Retinal pigment epithelial cell (primary cell): ENCODE data around the gene MMP24OS.

ENCODE experiments used
- DNase-seq: peaks from one replicate; pipeline ENCODE4 v3.0.0-alpha.2; 2010; ENCODE audit warnings: low read depth
- H3K4me3 ChIP-seq: 2 replicates; pipeline ENCODE4 v1.5.1; 2011; ENCODE audit warnings: mild to moderate bottlenecking, low read length, control low read depth, moderate library complexity
- CTCF ChIP-seq: conservative IDR thresholded peaks from 2 replicates; pipeline ENCODE4 v1.5.1; 2011; ENCODE audit warnings: low read depth, low read length, control low read depth, inconsistent platforms

The MMP24OS gene

GRCh38 chr20:35238735-35239134 lies 39.2 kb downstream of the MMP24OS start:
- DNase-seq: no peak
- no peak for TF ChIP-seq CTCF
- no peak overlapping the region for H3K4me3 ChIP-seq

GRCh38 chr20:35238170-35238569 lies 39.8 kb downstream of the MMP24OS start:
- H3K4me3 ChIP-seq: no peak overlapping the region
- no peak for DNase-seq
- TF ChIP-seq CTCF: no peak

- H3K4me3 ChIP-seq: no peak overlapping the region
- DNase-seq: no peak
- TF ChIP-seq CTCF: no peak
Measured at GRCh38 chr20:35237486-35237885, 40.4 kb downstream of the MMP24OS start.

GRCh38 chr20:35235881-35236280 lies 42.0 kb downstream of the MMP24OS start:
- no peak for DNase-seq
- TF ChIP-seq CTCF: no peak

GRCh38 chr20:35232575-35232974 lies 45.3 kb downstream of the MMP24OS start:
- DNase-seq: peak; percentile 35
- no peak for TF ChIP-seq CTCF
- H3K4me3 ChIP-seq: no peak overlapping the region

More at GRCh38 chr20:35235881-35236280, 42.0 kb downstream of the MMP24OS start:
- no peak overlapping the region for H3K4me3 ChIP-seq

- peak overlapping the region; percentile 11 for H3K4me3 ChIP-seq
- no peak for TF ChIP-seq CTCF
- DNase-seq: no peak
Measured at GRCh38 chr20:35226884-35227681, 50.8 kb downstream of the MMP24OS start.
